Measurements from ENCODE around the gene ARID5B.

The ARID5B gene

GRCh38 chr10:62047228-62047892 is 145.9 kb downstream of the ARID5B start:
- DNase-seq (ENCODE audit: extremely low read depth in 1 of 2, low read depth in 1 of 2) = no peak

GRCh38 chr10:62047960-62048383 is 146.5 kb downstream of the ARID5B start:
- DNase-seq (ENCODE audit: extremely low read depth in 1 of 2, low read depth in 1 of 2) = no peak

GRCh38 chr10:62048470-62048869 is 147.0 kb downstream of the ARID5B start:
- no peak for DNase-seq (ENCODE audit: extremely low read depth in 1 of 2, low read depth in 1 of 2)

- DNase-seq (ENCODE audit: extremely low read depth in 1 of 2, low read depth in 1 of 2) = peak in 1 of 2 donors; percentile 19
Measured at GRCh38 chr10:62048919-62049623, 147.6 kb downstream of the ARID5B start.

GRCh38 chr10:62049624-62050345 is 148.3 kb downstream of the ARID5B start:
- DNase-seq (ENCODE audit: extremely low read depth in 1 of 2, low read depth in 1 of 2) = no peak

- DNase-seq (ENCODE audit: extremely low read depth in 1 of 2, low read depth in 1 of 2) = no peak
Measured at GRCh38 chr10:62050346-62050892, 148.9 kb downstream of the ARID5B start.

GRCh38 chr10:62050893-62051433 is 149.5 kb downstream of the ARID5B start:
- DNase-seq (ENCODE audit: extremely low read depth in 1 of 2, low read depth in 1 of 2) = peak in 1 of 2 donors; percentile 25

GRCh38 chr10:62052276-62052675 is 150.8 kb downstream of the ARID5B start:
- no peak for DNase-seq (ENCODE audit: extremely low read depth in 1 of 2, low read depth in 1 of 2)

GRCh38 chr10:62053860-62054259 is 152.4 kb downstream of the ARID5B start:
- DNase-seq (ENCODE audit: extremely low read depth in 1 of 2, low read depth in 1 of 2) = no peak

- no peak for DNase-seq (ENCODE audit: extremely low read depth in 1 of 2, low read depth in 1 of 2)
Measured at GRCh38 chr10:62054408-62054807, 152.9 kb downstream of the ARID5B start.

- no peak for DNase-seq (ENCODE audit: extremely low read depth in 1 of 2, low read depth in 1 of 2)
Measured at GRCh38 chr10:62054830-62055229, 153.3 kb downstream of the ARID5B start.

- DNase-seq (ENCODE audit: extremely low read depth in 1 of 2, low read depth in 1 of 2) = no peak
Measured at GRCh38 chr10:62056219-62056618, 154.7 kb downstream of the ARID5B start.

GRCh38 chr10:62056698-62057097 is 155.2 kb downstream of the ARID5B start:
- no peak for DNase-seq (ENCODE audit: extremely low read depth in 1 of 2, low read depth in 1 of 2)

- no peak for DNase-seq (ENCODE audit: extremely low read depth in 1 of 2, low read depth in 1 of 2)
Measured at GRCh38 chr10:62057359-62057758, 155.9 kb downstream of the ARID5B start.

- DNase-seq (ENCODE audit: extremely low read depth in 1 of 2, low read depth in 1 of 2) = no peak
Measured at GRCh38 chr10:62057850-62058249, 156.4 kb downstream of the ARID5B start.

- DNase-seq (ENCODE audit: extremely low read depth in 1 of 2, low read depth in 1 of 2) = no peak
Measured at GRCh38 chr10:62058476-62058875, 157.0 kb downstream of the ARID5B start.

- no peak for DNase-seq (ENCODE audit: extremely low read depth in 1 of 2, low read depth in 1 of 2)
Measured at GRCh38 chr10:62058896-62059216, 157.4 kb downstream of the ARID5B start.

GRCh38 chr10:62059217-62059920 is 157.9 kb downstream of the ARID5B start:
- DNase-seq (ENCODE audit: extremely low read depth in 1 of 2, low read depth in 1 of 2) = no peak

GRCh38 chr10:62062028-62062427 is 160.5 kb downstream of the ARID5B start:
- DNase-seq (ENCODE audit: extremely low read depth in 1 of 2, low read depth in 1 of 2) = no peak

- DNase-seq (ENCODE audit: extremely low read depth in 1 of 2, low read depth in 1 of 2) = no peak
Measured at GRCh38 chr10:62062752-62063512, 161.4 kb downstream of the ARID5B start.
